MM.1S (cell line): Measurements from ENCODE around the gene STAT6.

Experiments used
- DNase-seq: peaks from one replicate; pipeline ENCODE4 v3.0.0-alpha.2; 2015
- H2AFZ ChIP-seq: fragments of 300-600 bp; sonication (generic); 2 replicates; pipeline ENCODE4 v1.6.0; 2016; ENCODE audit warnings: antibody characterized with exemption, low read length
- H3F3A ChIP-seq: fragments of 300-600 bp; sonication (generic); 2 replicates; pipeline ENCODE4 v1.6.1; 2016; ENCODE audit warnings: mild to moderate bottlenecking, antibody characterized with exemption, low read length, moderate library complexity, mixed read lengths; ENCODE audit not compliant: insufficient read depth
- H3K27ac ChIP-seq: fragments of 300-600 bp; sonication (generic); 2 replicates; pipeline ENCODE4 v1.5.1; 2016; ENCODE audit warnings: mild to moderate bottlenecking, low read length
- H3K27me3 ChIP-seq: fragments of 300-600 bp; sonication (generic); replicated peaks from 2 replicates; pipeline ENCODE4 v1.6.0; 2016; ENCODE audit warnings: low read length; ENCODE audit not compliant: insufficient read depth
- H3K36me3 ChIP-seq: fragments of 300-600 bp; sonication (generic); replicated peaks from 2 replicates; pipeline ENCODE4 v1.6.1; 2016; ENCODE audit warnings: mild to moderate bottlenecking, low read length, mixed read lengths; ENCODE audit not compliant: insufficient read depth
- H3K4me1 ChIP-seq: fragments of 300-600 bp; sonication (generic); 2 replicates; pipeline ENCODE4 v1.6.1; 2016; ENCODE audit warnings: low read length, mixed read lengths
- H3K4me2 ChIP-seq: fragments of 300-600 bp; sonication (generic); 2 replicates; pipeline ENCODE4 v1.6.0; 2016; ENCODE audit warnings: low read depth, low read length
- H3K4me3 ChIP-seq: fragments of 300-600 bp; sonication (generic); 2 replicates; pipeline ENCODE4 v1.5.1; 2016; ENCODE audit warnings: low read length, mixed read lengths
- H3K79me2 ChIP-seq: fragments of 300-600 bp; sonication (generic); 2 replicates; pipeline ENCODE4 v1.6.1; 2016; ENCODE audit warnings: mixed run types, low read length, mixed read lengths
- H3K9ac ChIP-seq: fragments of 300-600 bp; sonication (generic); 2 replicates; pipeline ENCODE4 v1.6.1; 2016; ENCODE audit warnings: low read length, mixed read lengths
- H3K9me2 ChIP-seq: fragments of 300-600 bp; sonication (generic); replicated peaks from 2 replicates; pipeline ENCODE4 v1.6.1; 2016; ENCODE audit warnings: mild to moderate bottlenecking, low read length, mixed read lengths; ENCODE audit not compliant: insufficient read depth
- H3K9me3 ChIP-seq: fragments of 300-600 bp; sonication (generic); replicated peaks from 2 replicates; pipeline ENCODE4 v1.6.1; 2016; ENCODE audit warnings: mild to moderate bottlenecking, low read length, mixed read lengths; ENCODE audit not compliant: insufficient read depth
- H4K20me1 ChIP-seq: fragments of 300-600 bp; sonication (generic); 2 replicates; pipeline ENCODE4 v1.6.1; 2016; ENCODE audit warnings: mild to moderate bottlenecking, low read length, moderate library complexity, mixed read lengths; ENCODE audit not compliant: insufficient read depth
- CTCF ChIP-seq: fragments of 300-600 bp; sonication (generic); IDR thresholded peaks from 2 replicates; pipeline ENCODE4 v1.5.1; 2016; ENCODE audit warnings: antibody characterized with exemption, low read length, mixed read lengths
- EZH2 ChIP-seq: fragments of 300-600 bp; sonication (generic); optimal IDR thresholded peaks from 2 replicates; pipeline ENCODE3; 2017; ENCODE audit warnings: low read depth, mild to moderate bottlenecking, antibody characterized with exemption, low read length, mixed read lengths
- EZH2phosphoT487 ChIP-seq: fragments of 300-600 bp; sonication (generic); IDR thresholded peaks from 2 replicates; pipeline ENCODE4 v1.6.1; 2018; ENCODE audit warnings: antibody characterized with exemption, low read length

The STAT6 gene

GRCh38 chr12:57088354-57089270, 22.6 kb downstream of the STAT6 start, which contains the start of gene NAB2:
Gene NAB2 (plus strand): TSS chr12:57089114. CDS start chr12:57089272, 158 bp downstream.
- Histone ChIP-seq H4K20me1 (no peaks in the 10 kb centered on the region), H3K27me3 (no peaks in the 10 kb centered on the region), H3K79me2 (no peaks in the 10 kb centered on the region), H3K4me2 (peak within 1 kb of the TSS; percentile 98), H3K9me3 (no peaks in the 10 kb centered on the region), H3K9me2 (no peaks in the 10 kb centered on the region), H3K4me3 (peak within 1 kb of the TSS; percentile 81), H2AFZ (peak within 1 kb of the TSS; percentile 86), H3F3A (peaks cover 19% of the 10 kb centered on the region), H3K27ac (peak within 1 kb of the TSS; percentile 88), H3K9ac (peak within 1 kb of the TSS; percentile 77), H3K36me3 (no peaks in the 10 kb centered on the region), H3K4me1 (peaks cover 6% of the 10 kb centered on the region; the same call in 1 of the 2 replicates)
- DNase-seq: peak; percentile 95
- TF ChIP-seq EZH2 (no peak), CTCF (no peak), EZH2phosphoT487 (no peak)

GRCh38 chr12:57087691-57088353, 23.3 kb downstream of the STAT6 start:
- H3K36me3 ChIP-seq: no peaks in the 10 kb centered on the region
- H3K79me2 ChIP-seq: no peaks in the 10 kb centered on the region
- H3K27ac ChIP-seq: peak overlapping the region; percentile 88
- no peaks in the 10 kb centered on the region for H3K27me3 ChIP-seq
- H3K9ac ChIP-seq: peak overlapping the region; percentile 77
- peaks cover 19% of the 10 kb centered on the region for H3F3A ChIP-seq
- H3K4me3 ChIP-seq: peak overlapping the region; percentile 81
- DNase-seq: peak; percentile 80
- peak overlapping the region; percentile 86 for H2AFZ ChIP-seq
- H3K4me2 ChIP-seq: peak overlapping the region; percentile 98
- no peaks in the 10 kb centered on the region for H3K9me2 ChIP-seq
- no peaks in the 10 kb centered on the region for H3K9me3 ChIP-seq
- TF ChIP-seq CTCF (no peak), EZH2 (no peak), EZH2phosphoT487 (no peak)
- H3K4me1 ChIP-seq: peaks cover 6% of the 10 kb centered on the region; the same call in 1 of the 2 replicates
- no peaks in the 10 kb centered on the region for H4K20me1 ChIP-seq

GRCh38 chr12:57087010-57087690, 24.0 kb downstream of the STAT6 start:
- Histone ChIP-seq H3K9me2 (no peaks in the 10 kb centered on the region), H3K27me3 (no peaks in the 10 kb centered on the region), H3K9ac (peak overlapping the region; percentile 89), H3K9me3 (no peaks in the 10 kb centered on the region), H3F3A (peaks cover 19% of the 10 kb centered on the region), H3K4me2 (peak overlapping the region; percentile 98), H3K4me1 (peaks cover 6% of the 10 kb centered on the region; the same call in 1 of the 2 replicates), H3K79me2 (no peaks in the 10 kb centered on the region), H3K36me3 (no peaks in the 10 kb centered on the region), H4K20me1 (no peaks in the 10 kb centered on the region), H3K4me3 (peak overlapping the region; percentile 81), H3K27ac (peak overlapping the region; percentile 88), H2AFZ (peak overlapping the region; percentile 86)
- DNase-seq: peak; percentile 59
- TF ChIP-seq EZH2phosphoT487 (no peak), CTCF (no peak)
